WERI-Rb-1 (cell line): Measurements from ENCODE around the gene CDH3.
A peak's percentile ranks its signal among the peaks of the same experiment; 100 is the strongest.

Source experiments
- DNase-seq: peaks from one replicate; pipeline ENCODE4 v3.0.0-alpha.2; 2020
- H3K27ac ChIP-seq: fragments of 250-450 bp; sonication (Bioruptor Pico); 2 replicates; pipeline ENCODE4 v1.5.1; 2020; ENCODE audit warnings: mild to moderate bottlenecking, moderate library complexity
- H3K27me3 ChIP-seq: fragments of 250-450 bp; sonication (Bioruptor Pico); 2 replicates; pipeline ENCODE4 v1.5.1; 2021; ENCODE audit warnings: mild to moderate bottlenecking, low read depth, moderate library complexity; ENCODE audit not compliant: insufficient read depth, severe bottlenecking
- H3K36me3 ChIP-seq: fragments of 250-450 bp; sonication (Bioruptor Pico); 2 replicates; pipeline ENCODE4 v1.5.1; 2020; ENCODE audit warnings: mild to moderate bottlenecking, moderate library complexity
- H3K4me3 ChIP-seq: 2 replicates; pipeline ENCODE4 v1.5.1; 2011; ENCODE audit warnings: low read depth, mild to moderate bottlenecking, control low read depth, low read length
- H3K9me3 ChIP-seq: fragments of 250-450 bp; sonication (Bioruptor Pico); 2 replicates; pipeline ENCODE4 v1.5.1; 2021; ENCODE audit warnings: mild to moderate bottlenecking, moderate library complexity; ENCODE audit not compliant: severe bottlenecking
- CTCF ChIP-seq: IDR thresholded peaks from 2 replicates; pipeline ENCODE4 v1.5.1; 2011; ENCODE audit warnings: low read depth, mild to moderate bottlenecking, control low read depth, inconsistent platforms, low read length

Gene CDH3

GRCh38 chr16:68676113-68676860 is 31.2 kb downstream of the CDH3 start:
- H3K36me3 ChIP-seq, result no peaks in the 10 kb centered on the region
- no peak for TF ChIP-seq CTCF
- H3K9me3 ChIP-seq, result no peaks in the 10 kb centered on the region
- H3K27ac ChIP-seq, result no peak overlapping the region
- no peaks in the 10 kb centered on the region for H3K27me3 ChIP-seq
- DNase-seq, result no peak
- no peak overlapping the region for H3K4me3 ChIP-seq

GRCh38 chr16:68681038-68681437 is 35.9 kb downstream of the CDH3 start:
- Histone ChIP-seq H3K9me3 (no peaks in the 10 kb centered on the region), H3K4me3 (no peak overlapping the region), H3K27ac (no peak overlapping the region), H3K36me3 (no peaks in the 10 kb centered on the region), H3K27me3 (no peaks in the 10 kb centered on the region)
- no peak for TF ChIP-seq CTCF
- no peak for DNase-seq

GRCh38 chr16:68685685-68686478 is 40.8 kb downstream of the CDH3 start:
- TF ChIP-seq CTCF, result no peak
- H3K36me3 ChIP-seq, result no peaks in the 10 kb centered on the region
- H3K27ac ChIP-seq, result no peak overlapping the region
- H3K27me3 ChIP-seq, result no peaks in the 10 kb centered on the region
- H3K9me3 ChIP-seq, result no peaks in the 10 kb centered on the region
- no peak for DNase-seq
- no peak overlapping the region for H3K4me3 ChIP-seq

GRCh38 chr16:68686905-68687304 is 41.8 kb downstream of the CDH3 start:
- Histone ChIP-seq H3K27ac (no peak overlapping the region), H3K36me3 (no peaks in the 10 kb centered on the region), H3K9me3 (no peaks in the 10 kb centered on the region), H3K27me3 (no peaks in the 10 kb centered on the region), H3K4me3 (no peak overlapping the region)
- TF ChIP-seq CTCF, result no peak
- DNase-seq, result no peak

GRCh38 chr16:68689921-68690320 is 44.8 kb downstream of the CDH3 start:
- no peaks in the 10 kb centered on the region for H3K36me3 ChIP-seq

More at GRCh38 chr16:68689921-68690320, 44.8 kb downstream of the CDH3 start:
- TF ChIP-seq CTCF, result 0 out of 2 replicates have a peak, but pooled peaks have one; percentile 20
- Histone ChIP-seq H3K4me3 (no peak overlapping the region), H3K27me3 (no peaks in the 10 kb centered on the region), H3K27ac (no peak overlapping the region), H3K9me3 (no peaks in the 10 kb centered on the region)
- DNase-seq, result no peak
